Neuron (in vitro differentiated cells): ENCODE measurements around the gene SLC16A9.
A peak's percentile ranks its signal among the peaks of the same experiment; 100 is the strongest.
"Not testable (repeated sequence)": the region's sequence is repeated elsewhere in the genome, so short reads cannot be mapped to it uniquely, and the experiment has no call there.

Source experiments
- H2AFZ ChIP-seq: one replicate; pipeline ENCODE4 v1.6.1; 2013; ENCODE audit warnings: low read depth, mild to moderate bottlenecking, inconsistent platforms, low read length, moderate library complexity
- H3K27me3 ChIP-seq: one replicate; pipeline ENCODE4 v1.6.1; 2013; ENCODE audit warnings: low read length; ENCODE audit not compliant: insufficient read depth
- H3K36me3 ChIP-seq: one replicate; pipeline ENCODE4 v1.6.1; 2013; ENCODE audit warnings: low read length; ENCODE audit not compliant: insufficient read depth
- H3K4me1 ChIP-seq: one replicate; pipeline ENCODE4 v1.6.1; 2013; ENCODE audit warnings: low read length; ENCODE audit not compliant: insufficient read depth
- H3K4me3 ChIP-seq: 2 replicates; pipeline ENCODE4 v1.5.1; 2013; ENCODE audit warnings: mild to moderate bottlenecking, low read length, moderate library complexity
- H3K9me3 ChIP-seq: one replicate; pipeline ENCODE4 v1.6.1; 2013; ENCODE audit warnings: low read length

SLC16A9 gene

DNA sequence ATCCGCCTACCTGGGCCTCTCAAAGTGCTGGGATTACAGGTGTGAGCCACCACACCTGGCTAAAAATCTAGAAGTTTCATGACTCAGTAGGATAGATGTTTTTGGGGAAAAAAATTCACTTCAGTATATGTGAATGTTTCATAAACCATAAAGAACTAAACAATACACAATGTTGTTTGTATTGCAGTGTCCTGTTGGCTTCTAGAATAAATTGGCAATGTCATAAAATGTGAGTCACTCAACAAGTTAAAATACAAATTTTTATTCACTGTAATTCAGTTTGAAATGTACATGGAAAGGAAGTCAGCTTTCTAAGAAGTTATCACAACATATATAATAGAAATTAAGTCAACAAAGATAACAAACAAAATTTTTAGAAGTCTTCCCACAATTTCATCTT lies 27.1 kb upstream of the SLC16A9 start:
- Histone ChIP-seq H3K27me3 (no peaks in the 10 kb centered on the region), H3K36me3 (no peaks in the 10 kb centered on the region), H2AFZ (no peak overlapping the region), H3K9me3 (no peaks in the 10 kb centered on the region), H3K4me3 (no peak overlapping the region), H3K4me1 (no peaks in the 10 kb centered on the region)

DNA sequence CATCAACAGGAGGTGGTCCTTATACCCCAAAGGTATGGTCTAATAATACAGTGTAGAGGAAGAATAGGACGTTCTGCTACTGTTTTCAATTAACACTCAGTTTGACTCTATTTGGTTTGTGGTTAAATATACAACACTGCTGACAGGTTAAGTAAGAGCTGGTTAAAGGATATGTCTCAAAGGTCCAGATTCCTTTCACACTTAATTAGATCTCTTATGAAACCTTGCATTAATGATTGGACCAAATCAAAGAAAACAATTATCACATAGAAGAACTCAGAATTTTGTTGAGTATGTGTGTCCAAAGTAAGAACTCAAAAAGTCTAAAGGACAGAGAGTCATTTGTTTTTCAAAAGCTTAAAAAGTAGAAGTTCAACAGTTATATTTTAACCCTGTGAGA lies 25.6 kb upstream of the SLC16A9 start:
- H3K4me1 ChIP-seq = no peaks in the 10 kb centered on the region
- no peak overlapping the region for H3K4me3 ChIP-seq
- no peak overlapping the region for H2AFZ ChIP-seq
- H3K27me3 ChIP-seq = no peaks in the 10 kb centered on the region
- no peaks in the 10 kb centered on the region for H3K36me3 ChIP-seq
- H3K9me3 ChIP-seq = no peaks in the 10 kb centered on the region

DNA sequence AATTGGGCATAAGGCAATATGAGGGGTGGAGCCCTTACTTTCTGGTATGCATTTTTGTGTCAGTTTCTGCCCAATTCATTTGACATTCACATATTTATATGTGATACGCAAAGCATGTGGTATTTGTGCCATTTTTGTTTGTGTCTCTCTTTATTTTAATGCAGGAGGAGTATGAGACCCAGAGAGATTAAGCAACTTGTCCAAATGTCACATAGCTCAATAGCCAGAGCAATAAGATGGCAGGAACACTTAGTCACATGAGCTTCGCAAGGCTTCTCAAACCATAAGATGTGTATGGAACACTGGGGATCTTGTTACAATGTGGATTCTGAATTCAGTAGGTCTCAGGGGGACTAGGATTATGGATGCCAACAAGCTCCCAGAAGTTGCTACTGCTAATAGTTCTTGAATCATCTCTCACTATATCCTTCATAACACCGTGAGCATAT lies 24.4 kb upstream of the SLC16A9 start:
- Histone ChIP-seq H3K4me3 (no peak overlapping the region), H3K9me3 (no peaks in the 10 kb centered on the region), H3K27me3 (no peaks in the 10 kb centered on the region), H3K4me1 (no peaks in the 10 kb centered on the region), H2AFZ (no peak overlapping the region), H3K36me3 (no peaks in the 10 kb centered on the region)

DNA sequence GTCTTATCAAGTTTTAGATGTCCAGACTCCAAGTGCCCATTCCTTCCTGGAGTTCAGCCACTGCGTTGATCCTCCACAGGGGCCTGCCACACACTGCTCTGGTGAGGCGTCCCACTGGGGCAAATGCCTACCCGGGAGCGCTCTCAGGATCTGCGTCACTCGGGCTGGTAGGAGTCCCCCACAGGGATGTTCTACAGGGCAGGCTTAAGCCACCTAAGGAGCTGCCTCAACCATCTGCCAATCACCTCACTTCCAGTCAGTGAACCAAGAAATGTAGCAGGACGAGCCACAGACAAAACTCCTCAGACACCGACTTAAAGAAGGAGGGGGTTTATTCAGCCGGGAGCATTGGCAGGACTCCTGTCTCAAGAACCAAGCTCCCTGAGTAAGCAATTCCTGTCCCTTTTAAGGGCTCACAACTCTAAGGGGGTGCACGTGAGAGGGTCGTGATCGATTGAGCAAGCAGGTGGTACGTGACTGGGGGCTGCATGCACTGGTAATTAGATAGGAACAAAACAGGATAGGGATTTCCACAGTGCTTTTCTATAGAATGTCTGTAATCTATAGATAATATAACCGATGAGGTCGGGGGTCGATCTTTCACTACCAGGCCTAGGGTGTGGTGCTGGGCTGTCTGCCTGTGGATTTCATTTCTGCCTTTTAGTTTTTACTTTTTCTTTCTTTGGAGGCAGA lies 23.8 kb upstream of the SLC16A9 start:
- H3K27me3 ChIP-seq, H2AFZ ChIP-seq, H3K36me3 ChIP-seq, H3K9me3 ChIP-seq, H3K4me3 ChIP-seq, H3K4me1 ChIP-seq: not testable (repeated sequence)

DNA sequence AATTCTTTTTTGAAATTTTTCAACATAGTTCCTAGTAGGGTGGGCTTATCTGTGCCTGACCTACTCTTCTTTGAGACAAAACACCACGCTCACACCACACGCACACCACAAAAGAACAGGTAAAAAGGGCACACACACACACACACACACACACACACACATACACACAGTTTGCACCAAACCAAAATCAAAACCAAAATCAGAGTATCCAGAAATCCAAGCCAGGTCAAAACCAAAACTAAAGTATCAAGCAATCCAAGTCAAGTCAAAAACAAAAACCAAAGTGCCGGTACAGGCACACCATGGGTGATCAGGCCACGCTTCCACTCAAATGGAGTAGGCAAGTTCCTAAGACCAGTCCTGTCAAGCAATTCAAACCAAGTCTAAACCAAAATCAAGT lies 23.2 kb upstream of the SLC16A9 start:
- H3K27me3 ChIP-seq, H2AFZ ChIP-seq, H3K9me3 ChIP-seq, H3K4me1 ChIP-seq, H3K4me3 ChIP-seq, H3K36me3 ChIP-seq: not testable (repeated sequence)

DNA sequence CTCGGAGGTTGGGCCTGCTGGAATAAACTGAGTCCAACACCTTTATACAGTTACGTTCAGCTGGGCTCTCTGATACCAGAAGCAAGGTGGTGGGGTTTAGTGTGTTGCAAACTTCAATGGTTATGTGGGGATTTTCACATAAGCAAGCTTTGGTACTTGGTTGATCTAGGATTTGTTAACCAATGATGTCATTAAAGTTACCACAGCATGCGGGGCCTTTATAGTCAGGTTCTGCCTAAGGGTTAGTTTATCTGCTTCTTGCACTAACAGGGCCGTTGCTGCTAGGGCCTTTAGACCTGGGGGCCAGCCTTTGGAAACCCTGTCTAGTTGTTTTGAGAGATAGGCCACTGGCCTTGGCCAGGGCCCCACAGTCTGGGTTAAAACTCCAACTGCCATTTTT lies 19.5 kb upstream of the SLC16A9 start:
- not testable (repeated sequence) for H3K4me1 ChIP-seq, H3K4me3 ChIP-seq, H3K9me3 ChIP-seq, H3K36me3 ChIP-seq, H3K27me3 ChIP-seq, H2AFZ ChIP-seq

DNA sequence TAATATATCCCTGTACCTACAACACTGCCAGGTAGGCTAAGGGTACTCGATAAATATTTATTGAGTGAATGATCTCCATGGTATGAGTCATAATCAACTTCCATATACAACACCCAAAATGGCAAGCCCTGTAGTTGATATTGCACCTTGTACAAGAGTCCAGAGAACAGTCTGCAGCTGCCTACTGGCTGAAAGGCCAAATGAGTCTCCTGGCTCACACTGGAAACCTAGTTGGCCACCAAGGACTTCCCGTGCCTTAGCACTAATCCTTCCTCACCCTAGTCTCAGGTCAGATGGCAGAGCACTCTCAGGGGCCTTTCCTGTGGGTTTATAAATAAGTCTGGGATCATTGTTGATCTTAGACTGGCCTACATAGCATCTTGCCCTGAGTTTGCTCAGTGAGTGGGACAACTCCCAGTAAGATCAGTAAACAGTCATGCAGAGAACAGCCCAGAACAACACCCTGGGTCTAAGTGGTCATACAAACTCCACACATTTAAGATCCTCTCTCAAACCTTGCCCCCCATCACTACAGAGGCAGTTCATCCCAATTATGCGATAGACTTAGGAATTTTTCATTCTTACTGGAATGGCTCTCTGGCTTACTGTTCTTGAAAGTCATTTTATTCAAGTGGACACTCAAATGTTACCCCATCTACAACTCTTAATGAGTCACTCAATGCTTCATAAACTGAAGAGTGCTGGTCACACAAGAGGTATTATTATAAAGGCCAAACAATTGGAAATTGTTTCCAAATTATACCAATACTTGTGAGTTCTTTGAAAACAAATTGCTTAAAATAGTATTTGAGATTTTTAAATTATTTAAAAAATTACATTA lies 14.7 kb upstream of the SLC16A9 start:
- no peaks in the 10 kb centered on the region for H3K4me1 ChIP-seq
- H3K9me3 ChIP-seq = peaks cover 2% of the 10 kb centered on the region
- H3K4me3 ChIP-seq = no peak overlapping the region
- H3K27me3 ChIP-seq = no peaks in the 10 kb centered on the region
- no peak overlapping the region for H2AFZ ChIP-seq
- no peaks in the 10 kb centered on the region for H3K36me3 ChIP-seq

DNA sequence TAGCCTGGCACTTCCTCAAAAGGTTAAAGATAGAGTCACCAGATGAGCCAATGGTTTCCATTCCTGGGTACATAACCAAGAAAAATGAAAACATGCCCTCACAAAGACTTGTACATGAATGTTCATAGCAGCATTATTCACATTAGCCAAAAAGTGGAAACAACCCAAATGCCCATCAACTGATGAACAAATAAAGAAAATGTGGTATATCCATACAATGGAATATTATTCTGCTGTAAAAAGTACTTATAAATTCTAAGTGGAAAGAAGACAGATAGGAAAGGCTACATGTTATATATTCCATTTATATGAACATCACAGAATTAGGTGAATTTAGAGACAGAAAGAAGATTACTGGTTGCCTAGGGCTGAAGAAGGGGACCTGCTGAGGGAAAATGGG lies 10.7 kb upstream of the SLC16A9 start:
- no peaks in the 10 kb centered on the region for H3K27me3 ChIP-seq
- H3K4me3 ChIP-seq = no peak overlapping the region
- no peak overlapping the region for H2AFZ ChIP-seq
- no peaks in the 10 kb centered on the region for H3K36me3 ChIP-seq
- peaks cover 2% of the 10 kb centered on the region for H3K9me3 ChIP-seq
- peaks cover 2% of the 10 kb centered on the region for H3K4me1 ChIP-seq

DNA sequence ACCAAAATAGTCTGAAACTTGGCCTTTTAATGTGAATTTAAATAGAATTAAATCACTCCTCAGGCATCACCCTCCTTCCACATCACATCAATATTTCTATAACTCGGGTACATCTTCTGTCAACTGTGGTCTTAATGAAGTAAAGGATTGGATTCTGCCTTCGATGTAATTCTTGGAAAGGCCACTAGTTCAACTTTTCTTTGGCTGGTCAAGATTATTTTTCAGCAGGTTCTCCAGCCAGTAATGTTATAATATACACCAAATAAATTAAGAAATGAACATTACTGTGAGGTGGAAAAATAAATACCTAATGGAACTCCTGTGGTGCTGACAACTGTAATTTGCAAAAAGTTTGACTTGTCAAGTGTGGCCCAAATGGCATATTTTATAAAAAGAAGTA lies 9.7 kb upstream of the SLC16A9 start:
- Histone ChIP-seq H3K4me3 (no peak overlapping the region), H2AFZ (no peak overlapping the region), H3K27me3 (no peaks in the 10 kb centered on the region), H3K9me3 (peaks cover 2% of the 10 kb centered on the region), H3K36me3 (no peaks in the 10 kb centered on the region), H3K4me1 (peaks cover 2% of the 10 kb centered on the region)

DNA sequence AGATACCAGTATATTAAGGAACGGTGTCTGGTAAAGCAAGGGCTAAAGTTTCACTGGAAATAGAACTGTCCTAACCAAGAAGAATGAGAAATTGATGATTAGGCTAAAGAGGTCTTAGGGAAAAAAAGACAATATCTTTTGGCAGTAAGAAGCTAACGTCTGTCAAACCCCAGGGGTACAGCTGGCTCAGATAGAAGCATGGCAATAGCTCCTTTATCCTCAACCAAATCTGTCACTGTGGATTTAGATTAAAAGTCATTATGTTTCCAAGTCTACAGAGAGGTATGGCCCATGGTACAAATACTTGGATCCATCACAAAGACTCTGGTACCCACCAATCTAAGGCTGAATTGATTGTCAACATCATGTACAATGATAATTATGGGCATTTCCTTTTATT lies 8.6 kb upstream of the SLC16A9 start:
- Histone ChIP-seq H3K4me1 (peaks cover 2% of the 10 kb centered on the region), H2AFZ (no peak overlapping the region), H3K27me3 (peaks cover 4% of the 10 kb centered on the region), H3K36me3 (no peaks in the 10 kb centered on the region), H3K9me3 (peaks cover 2% of the 10 kb centered on the region), H3K4me3 (no peak overlapping the region)

DNA sequence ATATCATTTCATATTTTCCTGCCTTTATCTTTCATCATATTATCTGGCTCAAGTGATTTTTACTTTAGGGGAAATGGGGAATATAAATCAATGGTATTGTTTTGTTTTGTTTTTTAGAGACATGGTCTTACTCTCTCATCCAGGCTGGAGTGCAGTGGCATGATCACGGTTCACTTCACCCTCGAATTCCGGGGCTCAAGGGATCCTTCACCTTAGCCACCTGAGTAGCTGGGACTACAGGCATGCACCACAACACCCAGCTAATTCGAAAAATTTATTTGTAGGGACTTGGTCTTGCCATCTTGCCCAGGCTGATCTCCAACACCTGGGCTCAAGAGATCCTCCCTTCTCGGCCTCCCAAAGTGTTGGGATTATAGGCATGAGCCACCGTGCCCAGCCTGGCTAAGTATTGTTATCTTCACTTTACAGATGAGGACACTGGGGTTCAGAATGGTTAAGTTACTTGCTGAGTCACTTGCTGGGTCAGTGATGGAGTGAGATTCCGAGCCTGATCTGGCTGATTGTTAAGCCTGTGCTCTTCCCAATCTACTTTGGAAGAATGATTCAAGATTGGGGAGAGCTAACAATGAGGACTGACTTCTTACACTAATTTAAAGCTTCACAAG lies 3.7 kb upstream of the SLC16A9 start:
- Histone ChIP-seq H3K27me3 (peaks cover 7% of the 10 kb centered on the region), H3K4me3 (no peak overlapping the region), H3K4me1 (peaks cover under 1% of the 10 kb centered on the region), H2AFZ (no peak overlapping the region), H3K9me3 (no peaks in the 10 kb centered on the region), H3K36me3 (no peaks in the 10 kb centered on the region)

DNA sequence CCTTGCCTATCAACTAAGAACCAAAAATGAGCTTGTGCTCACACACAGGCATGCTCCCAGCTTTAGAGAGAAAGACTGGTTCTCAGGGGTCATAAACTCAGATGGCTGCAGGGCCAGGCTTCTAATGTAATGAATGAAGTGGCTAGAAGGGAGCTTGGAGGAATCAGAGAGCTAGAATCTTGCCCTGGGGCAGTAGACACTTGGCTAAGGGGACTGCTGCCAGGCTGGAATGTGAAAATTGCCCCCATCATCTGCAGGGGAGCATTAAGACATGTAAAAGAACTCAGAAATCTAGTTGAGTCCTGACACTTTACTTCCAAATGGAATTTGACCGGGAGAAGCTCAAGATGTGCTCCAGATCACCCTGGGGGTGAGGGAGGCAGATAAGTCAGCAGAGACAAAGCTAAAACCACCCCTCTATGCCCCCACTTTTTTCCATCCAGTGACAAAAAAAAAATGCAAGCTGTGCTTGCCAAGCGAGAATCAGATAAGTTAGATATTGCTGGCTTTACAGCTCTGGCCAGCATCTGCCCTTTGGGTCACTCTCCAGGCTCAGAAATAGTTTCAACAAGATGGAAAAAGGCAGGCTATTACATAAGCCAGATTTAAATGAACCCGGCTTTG lies 2.3 kb upstream of the SLC16A9 start:
- Histone ChIP-seq H3K9me3 (peaks cover under 1% of the 10 kb centered on the region), H2AFZ (no peak overlapping the region), H3K36me3 (peaks cover 9% of the 10 kb centered on the region), H3K4me1 (peaks cover 10% of the 10 kb centered on the region), H3K27me3 (peaks cover 7% of the 10 kb centered on the region), H3K4me3 (no peak overlapping the region)

DNA sequence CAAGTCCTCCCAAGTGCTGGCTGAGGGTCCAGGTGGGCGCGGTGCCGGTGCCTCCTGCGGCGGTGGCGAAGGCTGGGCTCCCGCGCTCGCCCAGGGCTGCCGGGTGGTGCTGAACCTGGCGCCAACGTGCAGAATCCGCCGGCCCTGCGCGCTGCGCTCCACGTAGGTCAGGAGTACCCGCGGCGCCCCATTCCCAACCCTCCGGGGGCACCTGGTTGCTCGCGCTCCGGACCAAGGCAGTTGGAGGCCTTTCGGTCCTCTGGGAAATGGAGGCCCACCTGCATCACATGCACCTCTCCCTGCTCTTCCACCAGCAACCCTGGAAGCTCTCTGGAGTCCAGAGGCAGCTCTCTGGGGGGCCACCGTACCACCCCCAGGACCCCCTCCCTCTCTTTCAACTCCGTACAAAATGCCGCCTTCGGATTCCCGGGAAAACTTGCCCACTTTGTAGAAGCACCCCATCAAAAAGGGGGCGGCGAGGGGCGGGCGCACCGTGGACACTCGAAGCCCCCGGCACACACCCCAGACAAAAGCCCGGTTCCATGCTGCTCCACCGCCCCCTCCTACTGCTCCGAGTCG lies 745 bp downstream of the SLC16A9 start:
- H2AFZ ChIP-seq = peak overlapping the region; percentile 92

More for the DNA sequence above, 745 bp downstream of the SLC16A9 start:
- Histone ChIP-seq H3K9me3 (peaks cover 7% of the 10 kb centered on the region), H3K27me3 (peaks cover 7% of the 10 kb centered on the region), H3K4me1 (peaks cover 10% of the 10 kb centered on the region), H3K4me3 (peak overlapping the region; percentile 82), H3K36me3 (peaks cover 34% of the 10 kb centered on the region)
